ENCODE data around the gene SCYL1. TPM values are rescaled to one million over a fixed set of nuclear protein-coding genes. Genes with fewer than 3 reads are reported as not detected.
"Not testable (repeated sequence)": the region's sequence is repeated elsewhere in the genome, so short reads cannot be mapped to it uniquely, and the experiment has no call there.

SCYL1 gene
- total RNA-seq, 1 experiment from 2014 or later: 45.0 TPM

DNA sequence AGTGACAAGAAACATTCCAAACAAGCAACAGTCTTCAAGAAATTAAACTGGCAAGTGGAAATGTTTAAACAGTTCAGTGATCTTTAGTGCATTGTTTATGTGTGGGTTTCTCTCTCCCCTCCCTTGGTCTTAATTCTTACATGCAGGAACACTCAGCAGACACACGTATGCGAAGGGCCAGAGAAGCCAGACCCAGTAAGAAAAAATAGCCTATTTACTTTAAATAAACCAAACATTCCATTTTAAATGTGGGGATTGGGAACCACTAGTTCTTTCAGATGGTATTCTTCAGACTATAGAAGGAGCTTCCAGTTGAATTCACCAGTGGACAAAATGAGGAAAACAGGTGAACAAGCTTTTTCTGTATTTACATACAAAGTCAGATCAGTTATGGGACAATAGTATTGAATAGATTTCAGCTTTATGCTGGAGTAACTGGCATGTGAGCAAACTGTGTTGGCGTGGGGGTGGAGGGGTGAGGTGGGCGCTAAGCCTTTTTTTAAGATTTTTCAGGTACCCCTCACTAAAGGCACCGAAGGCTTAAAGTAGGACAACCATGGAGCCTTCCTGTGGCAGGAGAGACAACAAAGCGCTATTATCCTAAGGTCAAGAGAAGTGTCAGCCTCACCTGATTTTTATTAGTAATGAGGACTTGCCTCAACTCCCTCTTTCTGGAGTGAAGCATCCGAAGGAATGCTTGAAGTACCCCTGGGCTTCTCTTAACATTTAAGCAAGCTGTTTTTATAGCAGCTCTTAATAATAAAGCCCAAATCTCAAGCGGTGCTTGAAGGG is 20.0 kb upstream of the SCYL1 start:
- DNase-seq (ENCODE audit: extremely low read depth, low read depth): no peak

DNA sequence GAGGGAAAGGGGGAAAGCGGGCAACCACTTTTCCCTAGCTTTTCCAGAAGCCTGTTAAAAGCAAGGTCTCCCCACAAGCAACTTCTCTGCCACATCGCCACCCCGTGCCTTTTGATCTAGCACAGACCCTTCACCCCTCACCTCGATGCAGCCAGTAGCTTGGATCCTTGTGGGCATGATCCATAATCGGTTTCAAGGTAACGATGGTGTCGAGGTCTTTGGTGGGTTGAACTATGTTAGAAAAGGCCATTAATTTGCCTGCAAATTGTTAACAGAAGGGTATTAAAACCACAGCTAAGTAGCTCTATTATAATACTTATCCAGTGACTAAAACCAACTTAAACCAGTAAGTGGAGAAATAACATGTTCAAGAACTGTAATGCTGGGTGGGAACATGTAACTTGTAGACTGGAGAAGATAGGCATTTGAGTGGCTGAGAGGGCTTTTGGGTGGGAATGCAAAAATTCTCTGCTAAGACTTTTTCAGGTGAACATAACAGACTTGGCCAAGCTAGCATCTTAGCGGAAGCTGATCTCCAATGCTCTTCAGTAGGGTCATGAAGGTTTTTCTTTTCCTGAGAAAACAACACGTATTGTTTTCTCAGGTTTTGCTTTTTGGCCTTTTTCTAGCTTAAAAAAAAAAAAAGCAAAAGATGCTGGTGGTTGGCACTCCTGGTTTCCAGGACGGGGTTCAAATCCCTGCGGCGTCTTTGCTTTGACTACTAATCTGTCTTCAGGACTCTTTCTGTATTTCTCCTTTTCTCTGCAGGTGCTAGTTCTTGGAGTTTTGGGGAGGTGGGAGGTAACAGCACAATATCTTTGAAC is 19.2 kb upstream of the SCYL1 start:
- no peak for DNase-seq (ENCODE audit: extremely low read depth, low read depth)

DNA sequence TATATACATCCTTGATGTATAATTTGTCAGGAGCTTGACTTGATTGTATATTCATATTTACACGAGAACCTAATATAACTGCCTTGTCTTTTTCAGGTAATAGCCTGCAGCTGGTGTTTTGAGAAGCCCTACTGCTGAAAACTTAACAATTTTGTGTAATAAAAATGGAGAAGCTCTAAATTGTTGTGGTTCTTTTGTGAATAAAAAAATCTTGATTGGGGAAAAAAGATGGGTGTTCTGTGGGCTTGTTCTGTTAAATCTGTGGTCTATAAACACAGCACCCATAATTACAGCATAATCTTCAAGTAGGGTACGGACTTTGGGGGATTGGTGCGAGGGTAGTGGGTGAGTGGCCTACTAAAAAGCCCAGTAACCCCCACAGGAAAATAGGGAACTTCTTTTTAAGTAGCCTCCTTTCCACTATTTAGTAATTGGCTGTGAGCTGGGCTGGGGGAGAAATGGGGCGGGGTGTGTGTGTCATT is 18.6 kb upstream of the SCYL1 start:
- DNase-seq (ENCODE audit: extremely low read depth, low read depth): no peak

DNA sequence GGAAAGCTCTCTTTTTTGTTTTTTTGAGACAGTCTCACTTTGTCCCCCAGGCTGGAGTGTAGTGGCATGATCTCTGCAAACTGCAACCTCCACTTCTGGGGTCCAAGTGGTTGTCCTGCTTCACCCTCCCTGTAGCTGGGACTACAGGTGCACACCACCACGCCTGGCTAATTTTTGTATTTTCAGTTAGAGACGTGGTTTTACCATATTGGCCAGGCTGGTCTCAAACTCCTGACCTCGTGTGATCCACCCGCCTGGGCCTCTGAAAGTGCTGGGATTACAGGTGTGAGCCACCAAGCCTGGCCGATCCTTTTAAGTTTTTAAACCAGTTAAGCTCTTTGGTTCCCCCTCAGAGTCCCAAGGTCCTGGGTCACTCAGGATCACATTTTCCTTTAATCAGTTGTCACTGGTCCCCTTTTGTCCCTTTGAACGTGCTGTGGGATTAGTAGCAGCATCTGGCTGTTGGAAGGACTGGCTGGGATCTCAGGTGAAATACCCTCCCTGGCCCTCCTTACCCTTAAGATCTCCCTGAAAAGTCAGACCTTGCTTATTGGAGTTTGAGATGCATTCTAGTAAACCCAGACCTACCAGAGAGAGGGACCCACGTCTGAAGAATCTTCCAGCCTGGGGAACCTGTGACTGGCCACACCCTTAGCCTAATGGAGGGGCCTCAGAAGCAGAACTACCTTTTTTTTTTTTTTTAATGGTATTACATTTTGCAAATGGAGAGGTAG is 17.9 kb upstream of the SCYL1 start:
- no peak for DNase-seq (ENCODE audit: extremely low read depth, low read depth)

DNA sequence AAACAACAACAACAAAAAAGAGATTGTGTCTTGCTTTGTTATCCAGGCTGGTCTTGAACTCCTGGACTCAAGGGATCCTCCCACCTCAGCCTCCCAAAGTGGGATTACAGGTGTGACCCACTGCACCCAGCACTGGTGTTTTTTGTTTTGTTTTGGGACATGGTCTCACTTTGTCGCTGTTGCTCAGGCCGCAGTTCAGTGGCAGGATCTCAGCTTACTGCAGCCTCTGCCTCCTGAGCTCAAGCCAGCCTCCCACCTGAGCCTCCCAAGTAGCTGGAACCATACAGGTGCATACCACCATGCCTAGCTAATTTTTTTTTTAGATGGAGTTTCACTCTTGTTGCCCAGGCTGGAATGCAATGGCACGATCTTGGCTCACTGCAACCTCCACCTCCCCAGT is 12.6 kb upstream of the SCYL1 start:
- not testable (repeated sequence) for DNase-seq (ENCODE audit: extremely low read depth, low read depth)

DNA sequence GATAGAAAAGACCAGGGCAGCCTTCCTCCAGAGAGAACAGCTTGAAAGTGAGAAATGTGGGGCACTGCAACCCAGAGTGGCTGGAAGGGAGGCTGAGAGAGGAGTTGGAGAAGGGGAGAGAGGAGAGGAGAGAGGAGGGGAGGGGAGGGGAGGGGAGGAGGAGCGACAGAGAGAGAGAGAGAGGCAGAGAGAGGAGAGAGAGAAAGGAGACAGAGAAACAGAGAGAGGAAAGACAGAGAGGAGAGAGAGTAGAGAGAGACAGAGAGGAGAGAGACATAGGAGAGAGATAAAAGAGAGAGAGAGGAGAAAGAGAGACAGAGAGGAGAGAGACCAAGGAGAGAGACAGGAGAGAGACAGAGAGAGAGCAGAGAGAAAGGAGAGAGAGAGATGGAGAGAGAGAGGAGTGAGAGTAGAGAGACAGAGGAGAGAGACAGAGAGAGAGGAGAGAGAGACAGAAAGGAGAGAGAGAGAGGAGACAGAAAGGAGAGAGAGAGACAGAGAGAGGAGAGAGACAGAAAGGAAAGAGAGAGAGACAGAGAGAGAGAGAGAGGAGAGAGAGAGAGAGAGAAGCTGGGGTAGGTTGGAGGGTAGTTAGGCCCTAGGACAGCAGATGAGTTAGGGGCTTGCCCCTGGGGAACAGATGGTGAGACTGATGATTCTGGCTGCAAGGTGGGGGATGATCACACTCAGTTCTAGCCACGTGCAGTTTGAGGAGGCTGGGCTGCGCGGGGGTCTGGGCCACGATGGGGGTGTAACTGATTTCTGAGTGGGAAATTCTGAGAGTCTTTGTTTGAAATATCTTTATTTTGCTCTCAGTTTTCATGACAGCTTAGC is 8.5 kb upstream of the SCYL1 start:
- DNase-seq (ENCODE audit: extremely low read depth, low read depth): no peak

DNA sequence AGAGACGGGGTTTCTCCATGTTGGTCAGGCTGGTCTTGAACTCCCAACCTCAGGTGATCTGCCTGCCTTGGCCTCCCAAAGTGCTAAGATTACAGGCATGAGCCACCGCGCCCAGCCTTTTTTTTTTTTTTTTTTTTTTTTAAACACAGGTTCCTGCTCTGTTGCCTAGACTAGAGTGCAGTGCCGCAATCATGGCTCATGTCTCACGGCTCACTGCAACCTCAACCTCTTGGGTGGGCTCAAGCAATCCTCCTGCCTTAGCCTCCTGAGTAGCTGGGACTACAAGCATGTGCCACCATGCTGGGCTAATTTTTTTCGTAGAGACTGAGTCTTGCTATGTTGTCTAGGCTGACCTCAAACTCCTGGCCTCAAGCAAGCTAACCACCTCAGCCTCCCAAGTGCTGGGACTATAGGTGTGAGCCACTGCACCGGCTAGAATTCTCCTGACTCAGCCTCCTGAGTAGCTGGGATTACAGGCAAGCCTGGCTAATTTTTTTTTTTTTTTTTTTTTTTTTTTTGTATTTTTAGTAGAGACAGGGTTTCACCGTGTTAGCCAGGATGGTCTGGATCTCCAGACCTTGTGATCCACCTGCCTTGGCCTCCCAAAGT is 5.8 kb upstream of the SCYL1 start:
- DNase-seq (ENCODE audit: extremely low read depth, low read depth): not testable (repeated sequence)

DNA sequence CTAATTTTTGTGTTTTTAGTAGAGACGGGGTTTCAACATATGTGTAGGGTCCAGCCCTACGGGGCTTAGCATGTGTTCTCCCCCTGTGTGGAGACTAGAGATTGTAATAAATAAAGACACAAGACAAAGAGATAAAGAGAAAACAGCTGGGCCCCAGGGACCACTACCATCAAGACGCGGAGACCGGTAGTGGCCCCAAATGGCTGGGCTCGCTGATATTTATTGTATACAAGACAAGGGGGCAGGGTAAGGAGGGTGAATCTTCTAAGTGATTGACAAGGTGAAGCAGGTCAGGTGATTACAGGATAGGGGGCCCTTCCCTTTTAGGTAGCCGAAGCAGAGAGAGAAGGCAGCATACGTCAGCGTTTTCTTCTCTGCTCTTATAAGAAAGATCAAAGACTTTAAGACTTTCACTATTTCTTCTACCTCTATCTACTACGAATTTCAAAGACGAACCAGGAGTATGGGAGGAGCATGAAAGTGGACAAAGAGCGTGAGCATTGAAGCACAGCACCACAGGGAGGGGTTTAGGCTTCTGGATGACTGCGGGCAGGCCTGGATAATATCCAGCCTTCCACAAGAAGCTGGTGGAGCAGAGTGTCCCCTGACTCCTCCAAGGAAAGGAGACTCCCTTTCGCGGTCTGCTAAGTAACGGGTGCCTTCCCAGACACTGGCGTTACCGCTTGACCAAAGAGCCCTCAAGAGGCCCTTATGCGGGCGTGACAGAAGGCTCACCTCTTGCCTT is 2.9 kb upstream of the SCYL1 start:
- not testable (repeated sequence) for DNase-seq (ENCODE audit: extremely low read depth, low read depth)

DNA sequence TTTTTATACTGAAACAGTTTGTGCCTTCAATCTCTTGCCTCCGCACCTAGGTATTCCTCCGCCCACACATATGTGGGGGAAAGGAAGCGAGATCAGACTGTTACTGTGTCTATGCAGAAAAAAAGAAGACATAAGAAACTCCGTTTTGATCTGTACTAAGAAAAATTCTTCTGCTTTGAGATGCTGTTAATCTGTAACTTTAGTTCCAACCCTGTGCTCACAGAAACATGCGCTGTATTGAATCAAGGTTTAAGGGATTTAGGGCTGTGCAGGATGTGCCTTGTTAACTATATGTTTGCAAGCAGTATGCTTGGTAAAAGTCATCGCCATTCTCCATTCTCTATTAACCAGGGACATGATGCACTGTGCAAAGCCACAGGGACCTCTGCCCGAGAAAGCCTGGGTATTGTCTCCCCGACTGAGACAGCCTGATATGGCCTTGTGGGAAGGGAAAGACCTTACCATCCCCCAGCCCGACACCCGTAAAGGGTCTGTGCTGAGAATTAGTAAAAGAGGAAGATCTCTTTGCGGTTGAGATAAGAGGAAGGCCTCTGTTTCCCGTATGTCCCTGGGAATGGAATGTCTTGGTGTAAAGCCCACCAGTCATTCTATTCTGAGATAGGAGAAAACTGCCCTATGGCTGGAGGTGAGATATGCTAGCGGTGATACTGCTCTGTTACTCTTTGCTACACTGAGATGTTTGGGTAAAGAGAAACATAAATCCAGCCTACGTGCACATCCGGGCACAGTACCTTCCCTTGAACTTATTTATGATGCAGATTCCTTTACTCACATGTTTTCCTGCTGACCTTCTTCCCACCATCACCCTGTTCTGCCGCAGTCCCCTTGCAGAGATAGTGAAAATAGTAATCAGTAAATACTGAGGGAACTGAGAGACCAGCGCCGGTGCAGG is 1.9 kb upstream of the SCYL1 start:
- DNase-seq (ENCODE audit: extremely low read depth, low read depth): not testable (repeated sequence)

DNA sequence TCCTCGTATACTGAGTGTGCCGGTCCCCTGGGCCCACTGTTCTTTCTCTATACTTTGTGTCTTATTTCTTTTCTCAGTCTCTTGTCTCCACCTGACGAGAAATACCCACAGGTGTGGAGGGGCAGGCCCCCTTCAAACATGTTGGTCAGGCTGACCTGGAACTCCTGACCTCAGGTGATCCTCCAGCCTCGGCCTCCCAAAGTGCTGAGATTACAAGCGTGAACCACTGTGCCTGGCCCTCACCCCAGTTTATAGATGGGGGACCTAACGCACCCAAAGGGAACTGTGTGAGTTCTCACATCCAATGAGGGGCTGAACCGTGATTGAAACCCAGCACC is 1.3 kb upstream of the SCYL1 start:
- DNase-seq (ENCODE audit: extremely low read depth, low read depth): not testable (repeated sequence)

DNA sequence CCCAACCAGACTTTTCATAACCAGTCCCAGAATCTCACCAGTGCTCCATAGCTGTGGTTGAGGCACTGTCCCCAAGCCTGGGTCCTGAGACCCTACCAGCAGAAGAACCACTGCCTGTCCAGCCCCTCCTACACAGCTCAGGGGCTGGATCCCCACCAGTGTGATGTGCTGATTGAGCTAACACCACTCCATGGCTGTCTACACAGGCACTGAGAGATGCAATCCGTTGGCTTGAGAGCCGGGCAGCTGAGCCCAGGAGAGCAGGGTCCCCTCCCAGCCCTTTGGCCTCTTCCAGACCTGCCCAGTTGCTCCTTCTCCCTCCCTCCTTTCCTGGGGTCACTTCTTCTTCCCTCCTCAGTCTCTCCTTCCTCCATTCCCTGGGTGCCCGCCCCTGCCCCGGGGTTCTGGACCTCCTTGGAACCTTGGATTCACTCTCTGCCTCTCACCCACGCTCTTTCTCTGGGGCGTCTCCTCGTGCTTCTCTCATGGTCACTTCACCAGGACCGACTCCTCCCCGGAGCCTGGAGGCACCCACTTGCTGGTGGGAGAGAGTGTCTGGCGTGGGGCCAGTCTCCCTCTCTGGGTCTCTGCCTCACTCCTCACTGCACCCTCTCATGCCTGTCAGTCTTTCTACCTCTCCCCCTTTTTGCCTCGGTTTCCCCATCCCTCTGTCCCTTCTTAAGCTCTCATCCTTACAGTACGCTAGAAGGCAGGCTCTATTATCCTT is 706 bp upstream of the SCYL1 start:
- no peak for DNase-seq (ENCODE audit: extremely low read depth, low read depth)

DNA sequence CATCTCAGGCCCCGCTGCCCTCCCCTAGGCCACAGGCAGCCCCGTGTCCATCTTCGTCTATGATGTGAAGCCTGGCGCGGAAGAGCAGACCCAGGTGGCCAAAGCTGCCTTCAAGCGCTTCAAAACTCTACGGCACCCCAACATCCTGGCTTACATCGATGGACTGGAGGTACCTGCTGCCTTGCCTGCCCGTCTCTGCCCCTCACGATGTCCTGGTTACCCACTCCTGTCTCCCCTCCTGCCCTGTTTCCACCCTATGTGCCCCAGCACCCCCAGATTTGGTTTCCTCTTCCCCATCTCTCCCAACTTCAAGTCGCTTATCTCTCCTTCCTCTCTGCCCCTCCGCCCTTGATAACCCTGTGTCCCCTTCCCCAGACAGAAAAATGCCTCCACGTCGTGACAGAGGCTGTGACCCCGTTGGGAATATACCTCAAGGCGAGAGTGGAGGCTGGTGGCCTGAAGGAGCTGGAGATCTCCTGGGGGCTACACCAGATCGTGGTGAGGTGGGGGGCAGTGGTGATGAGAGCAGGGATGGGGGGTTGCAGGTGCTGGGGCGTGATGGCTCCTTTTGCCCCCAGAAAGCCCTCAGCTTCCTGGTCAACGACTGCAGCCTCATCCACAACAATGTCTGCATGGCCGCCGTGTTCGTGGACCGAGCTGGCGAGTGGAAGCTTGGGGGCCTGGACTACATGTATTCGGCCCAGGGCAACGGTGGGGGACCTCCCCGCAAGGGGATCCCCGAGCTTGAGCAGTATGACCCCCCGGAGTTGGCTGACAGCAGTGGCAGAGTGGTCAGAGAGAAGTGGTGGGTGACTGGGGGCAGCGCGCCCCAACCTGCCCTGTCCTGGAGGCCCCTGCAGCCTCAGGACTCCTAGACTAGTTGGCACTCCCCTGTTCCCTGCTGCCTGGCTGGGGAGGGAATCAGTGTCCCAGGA is 930 bp downstream of the SCYL1 start:
- no peak for DNase-seq (ENCODE audit: extremely low read depth, low read depth)

DNA sequence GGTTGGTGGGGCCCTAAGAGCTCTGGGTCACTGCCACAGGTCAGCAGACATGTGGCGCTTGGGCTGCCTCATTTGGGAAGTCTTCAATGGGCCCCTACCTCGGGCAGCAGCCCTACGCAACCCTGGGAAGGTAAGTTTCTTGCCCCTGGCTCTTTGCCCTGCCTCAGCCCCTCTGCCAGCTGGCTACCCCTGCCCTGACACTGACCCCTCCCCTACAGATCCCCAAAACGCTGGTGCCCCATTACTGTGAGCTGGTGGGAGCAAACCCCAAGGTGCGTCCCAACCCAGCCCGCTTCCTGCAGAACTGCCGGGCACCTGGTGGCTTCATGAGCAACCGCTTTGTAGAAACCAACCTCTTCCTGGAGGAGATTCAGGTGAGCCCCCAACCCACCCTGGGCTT is 1.9 kb downstream of the SCYL1 start:
- DNase-seq (ENCODE audit: extremely low read depth, low read depth): no peak

DNA sequence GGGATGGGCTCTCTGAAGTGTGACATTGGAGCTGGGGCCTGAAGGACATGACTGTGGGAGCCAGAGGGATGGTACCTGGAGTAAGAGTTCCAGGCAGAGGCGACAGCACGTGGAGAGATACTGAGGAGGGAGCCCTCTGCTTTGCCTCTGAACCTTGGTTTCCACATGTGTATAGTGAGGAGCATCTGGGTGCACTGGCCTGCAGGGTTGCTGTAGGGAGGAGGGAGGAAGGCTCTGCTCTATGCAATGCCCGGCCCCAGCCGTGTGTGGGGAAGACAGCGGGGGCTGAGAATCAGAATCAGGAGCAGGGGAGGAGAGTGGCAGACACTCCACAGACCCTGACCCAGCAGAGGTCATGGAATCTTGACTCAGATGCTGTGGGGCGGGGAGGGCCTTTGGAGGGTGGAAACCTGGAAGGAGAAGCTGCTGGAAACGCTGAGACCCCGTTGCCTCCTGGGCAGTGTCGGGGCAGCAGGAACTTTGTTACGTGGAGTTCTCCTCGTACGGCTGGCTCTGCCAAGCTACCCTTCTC is 4.0 kb downstream of the SCYL1 start:
- no peak for DNase-seq (ENCODE audit: extremely low read depth, low read depth)

DNA sequence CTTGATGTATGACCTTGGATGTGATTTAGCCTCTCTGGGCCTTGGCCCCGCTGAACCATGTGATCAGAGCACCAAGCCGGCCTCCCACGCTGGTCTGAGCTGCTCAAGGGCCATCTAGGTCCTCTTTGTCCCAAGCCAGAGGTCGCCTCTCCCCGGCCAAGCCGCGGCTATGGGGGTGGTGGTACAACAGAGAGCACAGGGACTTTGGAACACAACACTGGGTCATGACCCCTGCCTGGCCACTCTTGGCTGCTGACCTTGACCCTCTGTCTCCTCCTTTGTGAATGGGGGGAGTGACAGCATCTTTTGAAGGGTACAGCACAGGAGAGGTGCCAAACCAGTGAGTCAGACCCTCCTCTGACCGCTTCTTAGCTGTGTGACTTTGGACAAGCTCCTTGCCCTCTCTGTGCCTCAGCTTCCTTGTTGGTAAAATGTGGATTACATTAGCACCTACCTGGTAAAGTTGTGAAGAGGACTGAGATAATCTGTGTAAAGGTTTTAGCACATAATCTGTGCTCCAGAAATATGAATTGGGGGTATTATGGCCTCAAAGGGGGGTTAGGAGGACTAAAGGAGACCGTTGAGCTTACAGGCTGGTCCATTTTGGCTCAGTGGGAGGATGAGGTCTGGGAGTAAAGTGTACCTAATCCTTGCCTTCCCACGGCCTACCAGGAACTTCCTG is 4.7 kb downstream of the SCYL1 start:
- DNase-seq (ENCODE audit: extremely low read depth, low read depth): no peak

DNA sequence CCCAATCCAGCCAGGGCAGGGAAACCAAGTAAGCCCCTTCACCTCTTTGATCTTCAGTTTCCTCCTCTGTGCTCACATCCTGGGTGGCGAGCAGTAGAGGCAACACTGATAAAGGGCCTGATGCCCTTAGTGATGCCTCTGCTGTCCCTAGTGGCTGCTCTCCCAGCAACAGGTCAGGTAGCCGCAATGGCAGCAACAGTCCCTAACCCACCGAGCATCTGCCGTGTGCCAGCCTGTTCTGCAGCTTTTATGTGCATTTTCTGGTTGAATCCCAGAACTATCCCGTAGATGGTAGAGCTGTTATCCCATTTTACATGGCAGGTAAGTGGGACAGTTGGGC is 5.2 kb downstream of the SCYL1 start:
- no peak for DNase-seq (ENCODE audit: extremely low read depth, low read depth)

Data from NCI-H460 (cell line).